Ascending aorta (tissue), 2 donors: ENCODE results near the gene ALPI. TPM values are rescaled to one million over a fixed set of nuclear protein-coding genes. Genes with fewer than 3 reads are reported as not detected.

Source experiments
- DNase-seq, 2 donors: peaks; one replicate each; pipeline ENCODE4 v3.0.0-alpha.2; 2019; ENCODE audit warnings: low spot score in 2 of 2
- H3K27ac ChIP-seq, 2 donors: fragments of 200-600 bp; sonication (generic); one replicate each; pipeline ENCODE4 v1.5.1; 2016 to 2017; ENCODE audit warnings: mild to moderate bottlenecking in 1 of 2
- H3K27me3 ChIP-seq: fragments of 200-600 bp; sonication (generic); one replicate; pipeline ENCODE4 v1.5.1; 2017
- H3K36me3 ChIP-seq, 2 donors: fragments of 200-600 bp; sonication (generic); one replicate each; pipeline ENCODE4 v1.5.1; 2016
- H3K4me1 ChIP-seq, 2 donors: fragments of 200-600 bp; sonication (generic); one replicate each; pipeline ENCODE4 v1.5.1; 2016 to 2017; ENCODE audit warnings: mild to moderate bottlenecking in 1 of 2
- H3K4me3 ChIP-seq, 2 donors: fragments of 200-600 bp; sonication (generic); one replicate each; pipeline ENCODE4 v1.5.1; 2016 to 2017; ENCODE audit warnings: mild to moderate bottlenecking in 1 of 2
- H3K9me3 ChIP-seq, 2 donors: fragments of 200-600 bp; sonication (generic); one replicate each; pipeline ENCODE4 v1.5.1; 2016
- intact Hi-C: fragments of 100-400 bp; cut with DNase I; formaldehyde crosslinking; loops from one replicate; pipeline ENCODE4 v1.15.1; 2023
- total RNA-seq: library from RNA; depleted of rRNA; stranded (reverse); fragments of >200 nt; gene quantifications from one replicate; pipeline ENCODE4 v1.1.0, GENCODE V29; 2016
- TF ChIP-seq, protein P1 (sequence below), 3 experiments: fragments of 200-600 bp in 2 of 3; fragments of 450-650 bp in 1 of 3; sonication (generic) in 2 of 3; IDR thresholded peaks; one replicate each; pipeline ENCODE4 v1.5.1; 2016 to 2019; ENCODE audit warnings: antibody characterized with exemption in 3 of 3, mild to moderate bottlenecking in 1 of 3, moderate library complexity in 1 of 3

The ALPI gene
- total RNA-seq, 1 donor from 2014 or later, result not detected

DNA sequence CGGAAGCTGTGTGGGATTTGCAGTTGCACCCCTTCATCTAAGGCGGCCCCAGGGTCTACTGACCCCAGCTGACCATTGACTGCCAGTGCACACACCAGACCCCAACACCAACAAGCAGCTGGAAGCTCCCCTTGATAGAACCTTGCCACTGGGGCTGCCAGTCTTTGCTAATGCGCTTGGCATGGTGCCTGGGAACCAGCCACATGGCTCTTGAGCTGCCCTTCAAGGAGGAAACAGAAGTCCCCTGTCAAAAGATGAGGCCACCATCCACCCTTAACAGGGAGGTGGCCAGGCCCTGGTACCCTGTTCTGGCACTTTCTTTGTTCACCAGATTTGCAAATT lies 8.6 kb downstream of the ALPI start:
- no peaks in the 10 kb centered on the region for H3K4me1 ChIP-seq
- no peak overlapping the region for H3K4me3 ChIP-seq
- intact Hi-C loops, result no loop called here
- H3K27ac ChIP-seq, result no peak overlapping the region
- DNase-seq, result peak in 1 of 2 donors; percentile 54
- TF ChIP-seq, protein P1, sequence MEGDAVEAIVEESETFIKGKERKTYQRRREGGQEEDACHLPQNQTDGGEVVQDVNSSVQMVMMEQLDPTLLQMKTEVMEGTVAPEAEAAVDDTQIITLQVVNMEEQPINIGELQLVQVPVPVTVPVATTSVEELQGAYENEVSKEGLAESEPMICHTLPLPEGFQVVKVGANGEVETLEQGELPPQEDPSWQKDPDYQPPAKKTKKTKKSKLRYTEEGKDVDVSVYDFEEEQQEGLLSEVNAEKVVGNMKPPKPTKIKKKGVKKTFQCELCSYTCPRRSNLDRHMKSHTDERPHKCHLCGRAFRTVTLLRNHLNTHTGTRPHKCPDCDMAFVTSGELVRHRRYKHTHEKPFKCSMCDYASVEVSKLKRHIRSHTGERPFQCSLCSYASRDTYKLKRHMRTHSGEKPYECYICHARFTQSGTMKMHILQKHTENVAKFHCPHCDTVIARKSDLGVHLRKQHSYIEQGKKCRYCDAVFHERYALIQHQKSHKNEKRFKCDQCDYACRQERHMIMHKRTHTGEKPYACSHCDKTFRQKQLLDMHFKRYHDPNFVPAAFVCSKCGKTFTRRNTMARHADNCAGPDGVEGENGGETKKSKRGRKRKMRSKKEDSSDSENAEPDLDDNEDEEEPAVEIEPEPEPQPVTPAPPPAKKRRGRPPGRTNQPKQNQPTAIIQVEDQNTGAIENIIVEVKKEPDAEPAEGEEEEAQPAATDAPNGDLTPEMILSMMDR (IDR thresholded peaks at IDR 0.05), result no peak
- no peaks in the 10 kb centered on the region for H3K9me3 ChIP-seq
- no peaks in the 10 kb centered on the region for H3K27me3 ChIP-seq
- no peaks in the 10 kb centered on the region for H3K36me3 ChIP-seq

GRCh38 chr2:232465061-232465460 lies 9.1 kb downstream of the ALPI start:
- no peak overlapping the region for H3K27ac ChIP-seq
- H3K4me3 ChIP-seq, result no peak overlapping the region
- H3K9me3 ChIP-seq, result no peaks in the 10 kb centered on the region
- TF ChIP-seq, protein P1 (IDR thresholded peaks at IDR 0.05), result no peak
- no peak for DNase-seq
- H3K27me3 ChIP-seq, result no peaks in the 10 kb centered on the region
- intact Hi-C loops, result no loop called here
- no peaks in the 10 kb centered on the region for H3K4me1 ChIP-seq
- no peaks in the 10 kb centered on the region for H3K36me3 ChIP-seq

DNA sequence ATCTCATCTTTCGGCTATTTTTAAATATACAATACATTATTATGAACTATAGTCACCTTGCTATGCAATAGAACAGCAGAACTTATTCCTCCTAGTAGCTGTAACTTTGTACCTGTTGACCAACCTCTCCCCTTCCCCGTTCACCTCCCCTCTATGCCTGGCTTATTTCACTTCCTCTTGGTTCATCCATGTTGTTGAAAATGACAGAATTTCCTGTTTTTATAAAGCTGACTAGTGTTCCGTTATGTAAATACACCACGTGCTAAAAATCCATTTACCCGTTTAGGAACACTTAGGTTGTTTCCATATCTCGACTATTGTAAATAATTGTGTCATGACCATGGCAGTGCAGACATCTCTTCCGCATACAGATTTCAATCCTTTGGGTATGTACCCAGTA lies 10.3 kb downstream of the ALPI start:
- no peak overlapping the region for H3K27ac ChIP-seq
- no peaks in the 10 kb centered on the region for H3K9me3 ChIP-seq
- no peak overlapping the region for H3K4me3 ChIP-seq
- no peaks in the 10 kb centered on the region for H3K27me3 ChIP-seq
- no peaks in the 10 kb centered on the region for H3K36me3 ChIP-seq
- no peak for DNase-seq
- TF ChIP-seq, protein P1 (IDR thresholded peaks at IDR 0.05), result no peak
- intact Hi-C loops, result no loop called here
- H3K4me1 ChIP-seq, result no peaks in the 10 kb centered on the region

DNA sequence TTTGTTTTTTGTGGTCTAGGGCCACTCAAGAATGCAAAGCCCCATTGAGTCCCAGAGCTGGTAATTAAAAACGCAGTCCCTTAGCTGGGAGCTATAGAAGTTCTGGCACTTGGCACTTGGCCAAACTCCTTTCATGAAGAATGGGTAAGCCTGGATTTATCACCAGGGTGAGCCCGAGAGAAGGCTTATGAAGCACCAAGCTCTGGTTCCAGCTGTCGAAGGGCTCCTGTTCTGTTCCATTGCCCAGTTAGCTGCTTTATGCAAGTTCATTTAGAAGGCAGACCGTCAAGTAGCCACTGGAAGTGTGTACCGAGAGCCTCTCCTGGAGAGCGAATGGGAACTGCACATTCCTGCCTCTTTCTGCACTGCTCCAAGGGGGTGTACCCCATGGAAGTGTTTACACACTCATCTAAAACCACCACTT lies 17.5 kb downstream of the ALPI start:
- Histone ChIP-seq H3K36me3 (no peaks in the 10 kb centered on the region), H3K9me3 (no peaks in the 10 kb centered on the region), H3K4me3 (no peak overlapping the region), H3K4me1 (no peaks in the 10 kb centered on the region), H3K27me3 (no peaks in the 10 kb centered on the region), H3K27ac (no peak overlapping the region)
- intact Hi-C loops, result no loop called here
- TF ChIP-seq, protein P1 (IDR thresholded peaks at IDR 0.05), result no peak
- DNase-seq, result no peak

DNA sequence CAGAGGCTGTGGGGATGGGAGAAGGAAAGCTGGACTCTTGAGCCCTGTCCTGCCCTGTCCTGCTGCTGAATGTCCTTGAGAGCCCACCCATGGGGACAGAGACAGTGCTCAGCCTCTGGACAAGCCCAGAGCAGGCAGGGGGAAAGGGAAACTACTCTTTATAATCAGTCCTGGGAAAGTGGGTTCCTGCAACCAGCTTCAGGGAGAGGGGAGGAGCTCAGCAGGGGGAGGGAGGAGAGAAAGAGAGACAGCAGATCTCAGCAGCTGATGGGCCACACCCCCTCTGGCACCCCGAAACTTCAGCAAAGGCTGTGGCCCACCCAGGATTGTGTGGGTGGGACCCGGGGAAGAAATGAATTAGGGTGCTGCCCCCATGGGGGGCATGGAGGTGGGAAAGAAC lies 20.1 kb downstream of the ALPI start:
- Histone ChIP-seq H3K27ac (no peak overlapping the region), H3K27me3 (no peaks in the 10 kb centered on the region), H3K4me3 (no peak overlapping the region), H3K36me3 (no peaks in the 10 kb centered on the region), H3K9me3 (no peaks in the 10 kb centered on the region), H3K4me1 (no peaks in the 10 kb centered on the region)
- intact Hi-C loops, result no loop called here
- no peak for DNase-seq
- TF ChIP-seq, protein P1 (IDR thresholded peaks at IDR 0.05), result no peak

GRCh38 chr2:232476791-232477190 lies 20.8 kb downstream of the ALPI start:
- intact Hi-C loops, result no loop called here
- no peaks in the 10 kb centered on the region for H3K27me3 ChIP-seq
- no peaks in the 10 kb centered on the region for H3K4me1 ChIP-seq
- no peaks in the 10 kb centered on the region for H3K9me3 ChIP-seq
- no peak overlapping the region for H3K27ac ChIP-seq
- TF ChIP-seq, protein P1 (IDR thresholded peaks at IDR 0.05), result no peak
- DNase-seq, result no peak
- no peak overlapping the region for H3K4me3 ChIP-seq
- no peaks in the 10 kb centered on the region for H3K36me3 ChIP-seq
